Activated gamma-delta T cell treated with anti-CD3 and anti-CD28 coated beads, Interleukin-2, amount 50 U/mL, for 16 hours (primary cell): ENCODE data around the gene PIK3R3.
A peak's percentile ranks its signal among the peaks of the same experiment; 100 is the strongest.

Experiments used
- DNase-seq: peaks from one replicate; pipeline ENCODE4 v3.0.0-alpha.2; 2020; ENCODE audit warnings: low read depth

The PIK3R3 gene

GRCh38 chr1:46132529-46133180 is at the start of gene PIK3R3:
Gene PIK3R3 (minus strand): TSS chr1:46132629. CDS start chr1:46131952, 677 bp downstream.
- DNase-seq, result peak; percentile 86

- DNase-seq, result no peak
Observed at GRCh38 chr1:46181343-46182260, 49.2 kb upstream of the PIK3R3 start.

- DNase-seq, result no peak
Observed at GRCh38 chr1:46180082-46180616, 47.7 kb upstream of the PIK3R3 start.

- peak; percentile 50 for DNase-seq
Observed at GRCh38 chr1:46179138-46180081, 47.0 kb upstream of the PIK3R3 start.

- no peak for DNase-seq
Observed at GRCh38 chr1:46176211-46176865, 43.9 kb upstream of the PIK3R3 start, which contains the start of gene P3R3URF. Gene P3R3URF (minus strand): TSS chr1:46176488. CDS start chr1:46176471, 17 bp downstream.

GRCh38 chr1:46175243-46175642 is 42.8 kb upstream of the PIK3R3 start:
- DNase-seq, result no peak

GRCh38 chr1:46174448-46175231 is 42.2 kb upstream of the PIK3R3 start, which contains the start of gene TSPAN1:
Gene TSPAN1 (plus strand): TSS chr1:46175087. CDS start chr1:46181108, 6,021 bp downstream.
- DNase-seq, result no peak

- DNase-seq, result no peak
Observed at GRCh38 chr1:46173361-46173856, 41.0 kb upstream of the PIK3R3 start.

- DNase-seq, result no peak
Observed at GRCh38 chr1:46172321-46172720, 39.9 kb upstream of the PIK3R3 start.

- no peak for DNase-seq
Observed at GRCh38 chr1:46171871-46172270, 39.4 kb upstream of the PIK3R3 start.

- no peak for DNase-seq
Observed at GRCh38 chr1:46171351-46171750, 38.9 kb upstream of the PIK3R3 start.

- DNase-seq, result no peak
Observed at GRCh38 chr1:46169811-46170454, 37.5 kb upstream of the PIK3R3 start.

GRCh38 chr1:46168477-46168876 is 36.0 kb upstream of the PIK3R3 start:
- no peak for DNase-seq

GRCh38 chr1:46166521-46167462 is 34.4 kb upstream of the PIK3R3 start:
- DNase-seq, result no peak

- DNase-seq, result no peak
Observed at GRCh38 chr1:46160212-46160611, 27.8 kb upstream of the PIK3R3 start.

- no peak for DNase-seq
Observed at GRCh38 chr1:46159516-46159915, 27.1 kb upstream of the PIK3R3 start.

GRCh38 chr1:46158312-46159281 is 26.2 kb upstream of the PIK3R3 start:
- DNase-seq, result no peak
